H1 (cell line): ENCODE results near the gene TACC2. TPM values are rescaled to one million over a fixed set of nuclear protein-coding genes. Genes with fewer than 3 reads are reported as not detected.

Source experiments
- CTCF ChIA-PET: fragments of 300-600 bp; sonication (Branson Sonifier 250); formaldehyde crosslinking; loops from one replicate; lab custom pipeline; 2021; ENCODE audit not compliant: partially characterized antibody; lab: Charles Lee
- POLR2A ChIA-PET: fragments of 300-600 bp; sonication (Branson Sonifier 250); formaldehyde crosslinking; loops from one replicate; lab custom pipeline; 2021; ENCODE audit warnings: inconsistent platforms; ENCODE audit not compliant: partially characterized antibody; lab: Charles Lee
- DNase-seq, 2 experiments: peaks; one replicate each; pipeline versions ENCODE4 v3.0.0 to v3.0.0-alpha.2; 2010 to 2022; ENCODE audit warnings: low spot score in 2 of 2, low read depth in 1 of 2, mixed read lengths in 1 of 2
- FAIRE-seq: peaks from 2 replicates; lab custom pipeline; 2011; peaks lifted over from hg19 to GRCh38; lab: Jason Lieb, UNC
- H2AFZ ChIP-seq: 2 replicates; pipeline ENCODE4 v1.8.1; 2012; ENCODE audit warnings: low read length, inconsistent platforms
- H2AK5ac ChIP-seq: 2 replicates; pipeline ENCODE4 v1.6.1; 2013; ENCODE audit warnings: low read depth, low read length
- H2BK120ac ChIP-seq: replicated peaks from 2 replicates; pipeline ENCODE3; 2013; ENCODE audit warnings: low read depth, low read length, inconsistent platforms
- H2BK12ac ChIP-seq: 2 replicates; pipeline ENCODE4 v1.6.1; 2013; ENCODE audit warnings: low read depth, low read length
- H2BK15ac ChIP-seq: 2 replicates; pipeline ENCODE4 v1.6.1; 2013; ENCODE audit warnings: low read length
- H2BK20ac ChIP-seq: 2 replicates; pipeline ENCODE4 v1.6.1; 2013; ENCODE audit warnings: low read length
- H2BK5ac ChIP-seq: 2 replicates; pipeline ENCODE4 v1.6.1; 2013; ENCODE audit warnings: low read depth, low read length
- H3K14ac ChIP-seq: 2 replicates; pipeline ENCODE4 v1.6.1; 2013; ENCODE audit warnings: inconsistent platforms; ENCODE audit not compliant: insufficient read length
- H3K18ac ChIP-seq: 2 replicates; pipeline ENCODE4 v1.6.1; 2013; ENCODE audit warnings: low read length; ENCODE audit errors: extremely low read depth
- H3K23ac ChIP-seq: 2 replicates; pipeline ENCODE4 v1.6.1; 2013; ENCODE audit warnings: inconsistent platforms; ENCODE audit not compliant: insufficient read length
- H3K23me2 ChIP-seq: 2 replicates; pipeline ENCODE4 v1.6.1; 2013; ENCODE audit warnings: low read depth, low read length
- H3K27ac ChIP-seq: 2 replicates; pipeline ENCODE4 v1.6.1; 2011; ENCODE audit warnings: low read depth, low read length, inconsistent platforms
- H3K27me3 ChIP-seq, 4 experiments: replicated peaks in 1 of 4; 1 replicate in 1 of 4; 2 replicates in 3 of 4; pipeline versions ENCODE4 v1.6.1 to v1.8.1; 2011 to 2013; ENCODE audit warnings: low read length in 3 of 4, mild to moderate bottlenecking in 3 of 4, inconsistent platforms in 2 of 4, mixed read lengths in 2 of 4, moderate library complexity in 1 of 4; ENCODE audit not compliant: control insufficient read depth in 3 of 4, insufficient read depth in 3 of 4; ENCODE audit errors: extremely low read depth in 1 of 4
- H3K36me3 ChIP-seq, 4 experiments: 2 replicates each; pipeline versions ENCODE4 v1.6.1 to v1.8.1; 2011 to 2013; ENCODE audit warnings: mild to moderate bottlenecking in 4 of 4, low read length in 3 of 4, moderate library complexity in 2 of 4, control low read depth in 1 of 4, inconsistent platforms in 1 of 4; ENCODE audit not compliant: insufficient read depth in 4 of 4, control insufficient read depth in 2 of 4
- H3K4ac ChIP-seq: replicated peaks from 2 replicates; pipeline ENCODE3; 2013; ENCODE audit warnings: low read length, low read depth, mixed read lengths, inconsistent platforms; ENCODE audit not compliant: insufficient read length
- H3K4me1 ChIP-seq, 4 experiments: replicated peaks in 1 of 4; 1 replicate in 1 of 4; 2 replicates in 3 of 4; pipeline versions ENCODE4 v1.6.1 to v1.8.1; 2011 to 2013; ENCODE audit warnings: low read length in 3 of 4, inconsistent platforms in 2 of 4, mixed read lengths in 1 of 4; ENCODE audit not compliant: insufficient read depth in 4 of 4, control insufficient read depth in 3 of 4
- H3K4me2 ChIP-seq, 2 experiments: 2 replicates each; pipeline versions ENCODE4 v1.6.1 to v1.8.1; 2011 to 2013; ENCODE audit warnings: low read depth in 2 of 2, low read length in 2 of 2, control low read depth in 1 of 2, inconsistent platforms in 1 of 2, mild to moderate bottlenecking in 1 of 2; ENCODE audit not compliant: insufficient read depth in 1 of 2
- H3K4me3 ChIP-seq, 4 experiments: fragments of 200-600, 300-600 bp in 1 of 4; sonication (generic), shearing (Covaris generic), sonication (Bioruptor Twin) in 1 of 4; 2 replicates each; pipeline versions ENCODE4 v1.5.1 to v1.8.1; 2011 to 2016; ENCODE audit warnings: low read length in 4 of 4, low read depth in 3 of 4, control low read depth in 2 of 4, inconsistent platforms in 2 of 4, mild to moderate bottlenecking in 2 of 4, mixed read lengths in 1 of 4, moderate library complexity in 1 of 4; ENCODE audit not compliant: insufficient read depth in 2 of 4; ENCODE audit errors: extremely low read depth in 1 of 4
- H3K56ac ChIP-seq: replicated peaks from 2 replicates; pipeline ENCODE3; 2013; ENCODE audit warnings: low read depth, mild to moderate bottlenecking, mixed read lengths, low read length, inconsistent platforms; ENCODE audit not compliant: insufficient read length
- H3K79me1 ChIP-seq: 2 replicates; pipeline ENCODE4 v1.6.1; 2013; ENCODE audit warnings: low read depth, low read length, control low read depth
- H3K79me2 ChIP-seq, 2 experiments: 2 replicates each; pipeline versions ENCODE4 v1.6.1 to v1.8.1; 2012 to 2013; ENCODE audit warnings: low read length in 2 of 2, mild to moderate bottlenecking in 2 of 2, inconsistent platforms in 1 of 2; ENCODE audit not compliant: insufficient read depth in 2 of 2, control insufficient read depth in 1 of 2
- H3K9ac ChIP-seq, 4 experiments: replicated peaks in 1 of 4; 1 replicate in 1 of 4; 2 replicates in 3 of 4; pipeline versions ENCODE4 v1.6.1 to v1.8.1; 2011 to 2013; ENCODE audit warnings: low read depth in 3 of 4, low read length in 3 of 4, control low read depth in 2 of 4, mild to moderate bottlenecking in 2 of 4, moderate library complexity in 2 of 4, inconsistent platforms in 1 of 4; ENCODE audit errors: extremely low read depth in 1 of 4
- H3K9me3 ChIP-seq, 2 experiments: 2 replicates each; pipeline versions ENCODE4 v1.6.1 to v1.8.1; 2012 to 2013; ENCODE audit warnings: mild to moderate bottlenecking in 2 of 2, moderate library complexity in 2 of 2, control low read depth in 1 of 2, inconsistent platforms in 1 of 2, low read depth in 1 of 2, low read length in 1 of 2, mixed read lengths in 1 of 2; ENCODE audit not compliant: insufficient read depth in 2 of 2
- H4K20me1 ChIP-seq, 2 experiments: replicated peaks in 1 of 2; 2 replicates each; pipeline versions ENCODE3 to v1.8.1; 2011 to 2013; ENCODE audit warnings: inconsistent platforms in 2 of 2, low read length in 2 of 2, mild to moderate bottlenecking in 1 of 2; ENCODE audit not compliant: insufficient read depth in 2 of 2, control insufficient read depth in 1 of 2
- H4K5ac ChIP-seq: 2 replicates; pipeline ENCODE4 v1.6.1; 2013; ENCODE audit warnings: low read length, low read depth, mixed read lengths, inconsistent platforms; ENCODE audit not compliant: insufficient read length
- H4K8ac ChIP-seq: 2 replicates; pipeline ENCODE4 v1.8.0; 2013; ENCODE audit warnings: mild to moderate bottlenecking, moderate library complexity, low read length, inconsistent platforms; ENCODE audit not compliant: insufficient read depth; ENCODE audit errors: extremely low read depth
- H4K91ac ChIP-seq: replicated peaks from 2 replicates; pipeline ENCODE3; 2013; ENCODE audit warnings: low read length, mixed read lengths, inconsistent platforms; ENCODE audit not compliant: insufficient read length
- ATF2 ChIP-seq: IDR thresholded peaks from 2 replicates; pipeline ENCODE4 v1.6.1; 2012; ENCODE audit warnings: low read length, inconsistent platforms
- BRCA1 ChIP-seq: IDR thresholded peaks from 2 replicates; pipeline ENCODE4 v1.6.1; 2012; ENCODE audit warnings: low read depth, low read length, improper control_type of control experiment
- E2F6 ChIP-seq: IDR thresholded peaks from 2 replicates; pipeline ENCODE4 v1.6.1; 2012; ENCODE audit warnings: inconsistent platforms
- GABPA ChIP-seq: IDR thresholded peaks from 2 replicates; pipeline ENCODE4 v1.6.1; 2011; ENCODE audit warnings: mild to moderate bottlenecking, low read length, moderate library complexity, borderline replicate concordance; ENCODE audit not compliant: insufficient read depth
- JUND ChIP-seq: IDR thresholded peaks from 2 replicates; pipeline ENCODE4 v1.6.1; 2011; ENCODE audit warnings: mild to moderate bottlenecking, improper control_type of control experiment, low read length
- NRF1 ChIP-seq: IDR thresholded peaks from 2 replicates; pipeline ENCODE4 v1.6.1; 2011; ENCODE audit warnings: mild to moderate bottlenecking, low read depth, low read length, improper control_type of control experiment
- POU5F1 ChIP-seq: IDR thresholded peaks from 2 replicates; pipeline ENCODE4 v1.6.1; 2011; ENCODE audit warnings: low read depth, mild to moderate bottlenecking, low read length, moderate library complexity
- RNF2 ChIP-seq: fragments of 200-900, 300-1000 bp; sonication (generic); IDR thresholded peaks from 2 replicates; pipeline ENCODE4 v1.7.1; 2016; ENCODE audit warnings: borderline replicate concordance, low read depth, mild to moderate bottlenecking, antibody characterized with exemption, low read length; ENCODE audit not compliant: poor library complexity, severe bottlenecking; ENCODE audit errors: missing control alignments
- SP4 ChIP-seq: IDR thresholded peaks from 2 replicates; pipeline ENCODE4 v1.6.1; 2012; ENCODE audit warnings: low read length, inconsistent platforms
- SRF ChIP-seq: IDR thresholded peaks from 2 replicates; pipeline ENCODE4 v1.6.1; 2011; ENCODE audit warnings: mild to moderate bottlenecking, low read depth, low read length, moderate library complexity
- TAF7 ChIP-seq: optimal IDR thresholded peaks from 2 replicates; pipeline ENCODE3; 2011; ENCODE audit warnings: low read depth, mild to moderate bottlenecking, inconsistent platforms, low read length, moderate library complexity, borderline replicate concordance
- WGBS, 2 experiments: shearing (Covaris generic) in 1 of 2; methylation state at CpG; one replicate each; pipeline versions ENCODE4 v1.1.6 to v1.1.7; 2013 to 2015; ENCODE audit warnings: low lambda C conversion rate in 2 of 2, mixed read lengths in 2 of 2, inconsistent platforms in 1 of 2, low coverage in 1 of 2, missing lambda C conversion rate in 1 of 2; ENCODE audit not compliant: insufficient replicate concordance in 2 of 2, insufficient coverage in 1 of 2, insufficient read length in 1 of 2; ENCODE audit errors: extremely low coverage in 1 of 2, missing lambda C conversion rate in 1 of 2; 5-methylcytosine and 5-hydroxymethylcytosine counted together
- polyA plus RNA-seq, 7 experiments: library from polyadenylated mRNA; depleted of rRNA in 3 of 7; stranded (reverse) in 5 of 7; unstranded in 2 of 7; fragments of >200 nt in 5 of 7; fragments of 200-250 nt in 2 of 7; gene quantifications; 1 replicate in 5 of 7; 2 replicates in 1 of 7; 4 replicates in 1 of 7; pipeline versions ENCODE4 v1.2.1 to v1.2.3, GENCODE V29; 2011 to 2013; ENCODE audit warnings: missing spikeins in 2 of 7, mixed read lengths in 2 of 7
- total RNA-seq: library from RNA; stranded (reverse); fragmentation: NEBNext Ultra II Directional; extraction: Animal tissue kit (Norgen Biotek cat#: 25700); gene quantifications from 2 replicates; pipeline ENCODE4 v1.2.1, GENCODE V29; 2021

TACC2 gene
- total and polyA plus RNA-seq, 2 of the 8 experiments (the other 6 are each of a cell fraction or from before 2014, with no cell fraction given), result 21.2 to 46.6 TPM

GRCh38 chr10:122184254-122184653 is 195.3 kb downstream of the TACC2 start:
- Histone ChIP-seq H4K91ac (no peak overlapping the region), H4K5ac (no peak overlapping the region), H3K4me1 (peaks cover 14 to 42% (median 36%) of the 10 kb centered on the region in 4 experiments), H3K4me2 (no peak overlapping the region), H3K36me3 (no peaks in the 10 kb centered on the region), H3K23me2 (no peaks in the 10 kb centered on the region), H3K27ac (no peak overlapping the region), H3K56ac (no peak overlapping the region), H4K20me1 (peaks cover 8 to 15% of the 10 kb centered on the region in 2 experiments), H3K4ac (no peak overlapping the region), H3K27me3 (no peaks in the 10 kb centered on the region), H3K23ac (no peak overlapping the region), H2BK20ac (no peak overlapping the region), H3K79me1 (peaks cover 19% of the 10 kb centered on the region), H3K79me2 (peaks cover 6 to 93% of the 10 kb centered on the region in 2 experiments; a peak in 3 of 4 replicates), H3K14ac (no peak overlapping the region), H2BK5ac (no peak overlapping the region), H3K4me3 (no peak overlapping the region), H2AK5ac (no peak overlapping the region), H4K8ac (no peak overlapping the region), H2BK12ac (no peak overlapping the region), H3K9ac (no peak overlapping the region), H3K18ac (peak overlapping the region; percentile 4; the same call in 1 of the 2 replicates), H3K9me3 (no peaks in the 10 kb centered on the region), H2BK15ac (no peak overlapping the region), H2BK120ac (no peak overlapping the region), H2AFZ (no peak overlapping the region)
- WGBS, 2 experiments, result 94% methylated on average over 6 of the region's 6 CpGs; no CpG with 5 or more reads in 1 of the 2 experiments
- no peak for FAIRE-seq
- POLR2A ChIA-PET, result interaction anchor here (1.5 to 21.8 kb wide), 3 partner anchors 17 to 71 kb away, joined by 5 to 237 read pairs (median 6); no protein-coding TSS in a partner anchor
- CTCF ChIA-PET, result interaction anchor here (0.7 to 2.1 kb wide), 13 partner anchors 9 to 133 kb away, joined by 3 to 8 read pairs (median 3); no protein-coding TSS in a partner anchor
- DNase-seq, result no peak
- no peak for TF ChIP-seq TAF7
- TF ChIP-seq SRF, result no peak
- TF ChIP-seq NRF1, result no peak
- TF ChIP-seq ATF2, result no peak
- no peak for TF ChIP-seq JUND
- no peak for TF ChIP-seq POU5F1
- TF ChIP-seq RNF2, result no peak
- TF ChIP-seq BRCA1, result no peak
- TF ChIP-seq SP4, result no peak
- TF ChIP-seq GABPA, result no peak
- no peak for TF ChIP-seq E2F6
